GM19023 (cell line): Measurements from ENCODE around the gene TMEM61.
"Not testable (repeated sequence)": the region's sequence is repeated elsewhere in the genome, so short reads cannot be mapped to it uniquely, and the experiment has no call there.

Source experiments
- ATAC-seq: cut with Tn5 transposase; IDR thresholded peaks from one replicate; pipeline ENCODE4 v1.9.1; 2021; ENCODE audit warnings: mild to moderate bottlenecking, moderate library complexity; ENCODE audit not compliant: unreplicated experiment

Gene TMEM61

DNA sequence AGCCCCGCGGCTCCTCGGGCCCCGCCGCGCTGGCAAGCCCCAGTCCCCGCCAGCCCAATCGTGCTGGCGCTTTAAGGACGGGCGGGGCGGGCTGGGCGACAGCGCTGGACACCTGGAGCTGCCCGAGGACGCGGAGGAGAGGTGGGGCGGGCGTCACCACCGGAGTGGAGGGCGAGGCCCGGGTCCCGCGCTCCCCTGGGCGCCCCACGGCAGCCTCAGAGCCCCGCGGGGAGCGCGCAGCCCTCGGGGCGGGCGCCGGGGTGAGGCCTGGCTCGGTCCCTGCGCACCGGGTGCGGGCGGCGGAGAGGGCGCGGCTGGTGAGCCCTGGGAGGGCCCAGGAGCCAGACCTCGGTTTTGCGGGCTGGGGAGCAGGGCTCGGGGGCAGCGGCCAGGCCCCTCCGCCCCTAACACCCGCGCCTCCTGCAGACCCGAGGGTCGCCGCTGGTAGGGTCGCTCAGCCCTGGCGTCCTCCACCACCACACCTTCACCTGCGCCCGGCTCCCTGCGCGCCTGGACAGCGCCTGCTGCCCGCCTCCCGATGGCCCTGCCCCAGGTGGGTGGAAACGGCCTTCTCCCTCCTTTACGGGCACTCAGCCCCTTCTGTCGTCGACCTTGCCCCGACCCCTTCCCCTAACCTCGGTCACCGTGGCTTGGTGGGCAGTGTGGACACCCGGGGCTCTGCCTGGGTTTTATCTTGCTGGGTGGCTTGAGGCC is at the start of gene TMEM61:
Gene TMEM61 (plus strand): TSS at position 101 of the 714 bp plus-strand sequence. CDS start 438 bp downstream, at position 539.
- ATAC-seq: no peak

DNA sequence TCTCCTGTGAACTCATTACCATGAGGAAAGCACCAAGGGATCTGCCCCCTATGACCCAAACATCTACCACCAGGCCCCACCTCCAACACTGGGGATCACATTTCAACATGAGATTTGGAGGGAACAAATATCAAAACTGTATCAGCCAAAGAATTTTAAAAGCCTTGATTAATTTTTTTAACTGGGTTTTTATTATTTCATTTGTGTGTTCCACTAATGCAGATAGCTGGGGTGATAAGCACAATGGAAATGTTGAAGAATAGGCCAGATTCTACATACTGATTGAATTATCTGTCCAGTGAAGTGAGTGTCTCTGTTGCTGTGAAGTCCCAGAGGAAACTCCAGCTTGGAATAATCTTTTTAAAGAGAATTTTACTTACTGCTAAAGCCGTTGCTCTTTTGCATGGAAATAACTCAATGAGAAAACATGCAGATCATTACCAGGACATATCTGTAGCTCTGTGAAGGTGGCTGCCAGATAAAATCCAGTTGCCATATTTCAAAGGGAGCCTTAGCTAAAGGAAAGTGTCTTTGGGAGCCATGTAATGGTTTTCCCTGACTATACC is 49.1 kb upstream of the TMEM61 start:
- ATAC-seq: no peak

DNA sequence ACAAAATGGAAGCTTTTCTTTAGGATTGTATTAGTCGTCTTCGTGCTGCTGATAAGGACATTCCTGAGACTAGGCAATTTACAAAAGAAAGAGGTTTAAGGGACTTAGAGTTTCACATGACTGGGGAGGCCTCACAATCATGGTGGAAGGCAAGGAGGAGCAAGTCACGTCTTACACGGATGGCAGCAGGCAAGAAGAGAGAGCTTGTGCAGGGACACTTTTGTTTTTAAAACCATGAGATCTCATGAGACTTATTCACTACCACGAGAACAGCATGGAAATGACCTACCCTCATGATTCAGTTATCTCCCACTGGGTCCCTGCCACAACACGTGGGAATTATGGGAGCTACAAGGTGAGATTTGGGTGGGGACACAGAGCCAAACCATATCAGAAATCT is 46.3 kb upstream of the TMEM61 start:
- ATAC-seq: not testable (repeated sequence)

DNA sequence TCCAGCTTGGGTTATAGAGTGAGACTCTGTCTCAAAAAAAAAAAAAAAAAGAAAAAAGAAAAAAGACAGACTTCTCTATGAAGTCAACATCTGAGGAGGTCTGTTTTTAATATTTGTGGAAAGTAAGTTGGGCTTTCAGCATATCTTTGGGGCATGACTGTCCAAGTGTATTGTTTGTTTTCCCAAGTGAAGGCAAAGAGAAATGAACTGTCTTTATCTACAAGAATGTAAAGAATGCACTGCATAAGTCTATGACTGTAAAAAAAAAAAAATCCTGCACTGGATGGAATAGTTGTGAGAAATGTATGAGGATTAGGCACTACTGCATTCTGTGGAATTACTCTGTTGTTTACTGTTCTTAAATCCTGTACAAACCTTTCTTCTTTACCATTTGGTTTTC is 45.6 kb upstream of the TMEM61 start:
- ATAC-seq: no peak

DNA sequence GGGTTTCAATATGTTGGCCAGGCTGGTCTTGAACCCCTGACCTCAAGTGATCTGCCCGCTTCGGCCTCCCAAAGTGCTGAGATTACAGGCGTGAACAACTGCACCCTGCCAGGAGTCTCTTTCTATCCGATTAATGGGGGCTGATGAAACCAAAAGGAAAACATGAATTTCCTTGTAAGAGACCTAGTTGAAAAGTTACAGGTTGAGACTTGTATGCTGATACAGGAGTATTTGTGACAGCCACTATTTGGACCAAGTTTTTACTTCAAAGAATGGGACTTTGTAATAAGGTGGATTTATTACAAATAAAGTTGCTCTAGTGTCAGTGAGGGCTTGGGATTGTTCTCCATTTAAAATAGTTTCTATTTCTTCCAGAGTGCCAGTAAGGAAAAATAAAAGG is 43.6 kb upstream of the TMEM61 start:
- no peak for ATAC-seq

- no peak for ATAC-seq
Observed at GRCh38 chr1:54937469-54937868, 43.0 kb upstream of the TMEM61 start.

DNA sequence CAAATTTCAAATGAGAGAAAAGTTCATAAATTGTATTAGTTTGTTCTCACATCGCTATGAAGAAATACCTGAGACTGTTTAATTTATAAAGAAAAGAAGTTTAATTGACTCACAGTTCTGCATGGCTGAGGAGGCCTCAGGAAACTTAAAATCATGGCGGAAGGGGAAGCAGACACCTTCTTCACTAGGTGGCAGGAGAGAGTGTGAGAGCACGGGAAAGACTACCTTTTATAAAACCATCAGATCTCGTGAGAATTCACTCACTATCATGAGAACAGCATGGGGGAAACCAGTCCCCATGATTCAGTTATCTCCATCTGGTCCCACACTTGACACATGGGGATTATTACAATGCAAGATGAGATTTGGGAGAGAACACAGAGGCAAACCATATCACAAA is 41.5 kb upstream of the TMEM61 start:
- not testable (repeated sequence) for ATAC-seq

DNA sequence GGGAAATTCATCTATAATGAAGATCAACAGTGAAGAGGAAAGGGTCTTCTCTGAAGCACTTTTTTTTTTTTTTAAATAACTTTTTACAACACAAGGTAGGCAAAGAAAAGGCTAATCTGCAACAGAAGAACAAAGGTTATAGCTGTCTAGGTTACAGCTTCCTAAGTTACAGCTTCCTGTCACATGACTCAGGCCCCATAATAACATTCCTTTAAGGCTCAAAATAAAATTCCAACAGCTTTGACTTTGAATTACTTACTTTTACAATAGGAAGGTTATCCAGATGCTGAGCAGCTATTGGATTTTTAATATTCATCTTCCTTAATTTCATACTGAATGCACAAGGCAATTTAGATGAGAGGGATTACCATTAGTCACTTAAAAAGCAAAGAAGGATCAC is 40.4 kb upstream of the TMEM61 start:
- ATAC-seq: no peak

- no peak for ATAC-seq
Observed at GRCh38 chr1:54942976-54943375, 37.5 kb upstream of the TMEM61 start.

DNA sequence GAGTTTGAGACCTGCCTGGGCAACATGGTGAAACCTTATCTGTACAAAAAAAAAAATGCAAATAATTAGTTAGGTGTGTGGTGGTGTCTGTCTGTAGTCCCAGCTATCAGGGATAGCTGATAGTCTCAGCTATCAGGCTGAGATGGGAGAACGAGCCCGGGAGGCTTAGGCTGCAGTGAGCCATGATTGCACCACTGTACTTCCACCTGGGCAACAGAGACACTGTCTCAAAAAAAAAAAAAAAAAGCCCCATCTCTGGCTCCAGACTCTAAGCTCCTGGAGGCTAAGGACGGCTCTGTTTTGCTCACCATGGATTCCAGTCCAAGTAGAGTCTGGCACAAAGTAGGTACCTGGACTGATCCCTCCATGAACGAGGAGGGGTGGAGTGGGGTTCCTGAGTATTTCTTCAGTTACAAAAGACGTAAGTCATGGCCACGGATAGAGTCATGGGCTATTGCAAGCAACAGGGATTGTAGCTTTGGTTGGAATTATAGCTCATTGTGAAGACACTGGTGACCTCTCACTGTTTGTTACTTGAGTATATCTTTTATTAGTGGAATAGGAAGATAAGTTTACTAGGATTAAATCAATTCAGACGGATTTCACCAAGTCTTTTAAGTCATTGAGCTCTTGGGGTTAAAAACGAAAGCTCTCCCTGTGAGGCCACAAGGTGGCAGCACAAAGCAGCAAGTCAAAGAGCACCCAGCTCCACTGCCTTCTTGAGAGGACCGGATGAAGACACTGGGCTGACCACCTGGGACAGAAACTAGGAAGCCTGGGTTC is 35.6 kb upstream of the TMEM61 start:
- no peak for ATAC-seq

DNA sequence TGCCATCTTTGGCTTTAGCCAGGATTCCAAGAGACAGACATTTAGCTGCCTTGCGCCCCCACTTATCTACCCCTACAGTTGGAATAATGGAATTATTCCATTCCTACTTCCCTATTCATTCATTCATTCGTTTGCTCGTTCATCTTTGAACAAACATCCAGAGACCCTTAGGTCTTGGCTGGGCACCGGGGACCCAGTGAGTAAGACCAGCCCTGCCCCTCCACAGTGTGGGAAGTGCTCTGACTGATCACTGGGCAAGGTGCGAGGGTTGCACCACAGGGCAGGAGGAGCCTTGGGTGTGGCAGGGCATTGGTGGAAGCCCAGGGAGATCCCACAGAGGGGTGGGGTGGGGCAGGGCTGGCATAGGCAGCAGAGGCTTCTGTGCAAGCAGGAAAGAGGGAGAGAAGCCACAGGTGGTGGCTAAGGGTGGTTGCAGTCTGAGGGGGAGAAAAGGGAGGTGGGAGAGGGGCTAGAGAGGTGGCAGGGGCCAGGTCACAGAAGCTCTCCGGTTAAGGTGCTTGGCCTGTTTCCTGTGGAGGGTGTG is 35.0 kb upstream of the TMEM61 start:
- ATAC-seq: no peak

- ATAC-seq: no peak
Observed at GRCh38 chr1:54947540-54947939, 32.9 kb upstream of the TMEM61 start.

DNA sequence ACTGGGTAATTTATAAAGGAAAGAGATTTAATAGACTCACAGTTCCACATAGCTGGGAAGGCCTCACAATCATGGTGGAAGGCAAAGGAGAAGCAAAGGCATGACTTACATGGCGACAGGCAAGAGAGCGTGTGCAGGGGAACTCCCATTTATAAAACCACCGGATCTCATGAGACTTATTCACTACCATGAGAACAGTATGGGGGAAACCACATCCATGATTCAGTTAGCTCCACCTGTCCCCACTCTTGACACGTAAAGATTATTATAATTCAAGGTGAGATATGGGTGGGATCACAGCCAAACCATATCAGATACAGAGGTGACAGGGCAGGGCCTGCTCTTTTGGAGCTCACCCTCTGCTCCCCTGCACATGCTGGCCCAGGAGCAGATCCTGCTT is 31.4 kb upstream of the TMEM61 start:
- no peak for ATAC-seq

DNA sequence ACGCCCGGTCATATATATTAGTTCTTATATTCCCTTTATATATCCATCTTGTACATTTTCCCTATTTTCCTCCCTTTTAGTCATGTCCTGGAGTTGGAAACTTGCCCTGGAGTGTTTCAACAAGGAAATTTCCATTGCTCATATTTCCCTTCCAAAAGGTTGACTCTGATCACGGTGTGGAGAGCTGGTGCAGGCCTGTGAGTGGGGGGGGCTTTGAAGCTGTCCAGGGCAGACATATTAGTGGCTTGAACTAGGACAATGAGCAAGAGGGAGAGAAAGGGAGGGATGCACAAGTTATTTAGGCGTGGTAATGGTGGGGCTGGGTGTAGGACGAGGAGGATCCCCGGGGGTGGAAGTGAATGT is 30.4 kb upstream of the TMEM61 start:
- ATAC-seq: no peak

- ATAC-seq: no peak
Observed at GRCh38 chr1:54950369-54951163, 29.9 kb upstream of the TMEM61 start.

DNA sequence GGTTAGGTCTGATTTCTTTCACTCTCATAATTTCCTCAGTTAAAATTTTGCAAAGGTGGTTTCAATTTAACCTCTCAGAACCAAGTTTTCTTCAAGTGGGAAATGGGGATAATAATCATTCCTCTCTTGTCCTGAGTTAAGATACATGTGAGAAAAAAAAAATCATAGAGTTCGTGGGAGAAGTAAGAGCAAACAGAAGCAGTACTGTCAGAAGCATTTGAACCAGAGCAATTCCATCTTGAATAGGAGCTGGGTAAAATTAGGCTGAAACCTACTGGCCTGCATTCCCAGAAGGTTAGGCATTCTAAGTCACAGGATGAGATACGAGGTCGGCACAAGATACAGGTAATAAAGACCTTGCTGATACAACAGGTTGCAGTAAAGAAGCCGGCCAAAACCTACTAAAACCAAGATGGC is 28.6 kb upstream of the TMEM61 start:
- no peak for ATAC-seq

DNA sequence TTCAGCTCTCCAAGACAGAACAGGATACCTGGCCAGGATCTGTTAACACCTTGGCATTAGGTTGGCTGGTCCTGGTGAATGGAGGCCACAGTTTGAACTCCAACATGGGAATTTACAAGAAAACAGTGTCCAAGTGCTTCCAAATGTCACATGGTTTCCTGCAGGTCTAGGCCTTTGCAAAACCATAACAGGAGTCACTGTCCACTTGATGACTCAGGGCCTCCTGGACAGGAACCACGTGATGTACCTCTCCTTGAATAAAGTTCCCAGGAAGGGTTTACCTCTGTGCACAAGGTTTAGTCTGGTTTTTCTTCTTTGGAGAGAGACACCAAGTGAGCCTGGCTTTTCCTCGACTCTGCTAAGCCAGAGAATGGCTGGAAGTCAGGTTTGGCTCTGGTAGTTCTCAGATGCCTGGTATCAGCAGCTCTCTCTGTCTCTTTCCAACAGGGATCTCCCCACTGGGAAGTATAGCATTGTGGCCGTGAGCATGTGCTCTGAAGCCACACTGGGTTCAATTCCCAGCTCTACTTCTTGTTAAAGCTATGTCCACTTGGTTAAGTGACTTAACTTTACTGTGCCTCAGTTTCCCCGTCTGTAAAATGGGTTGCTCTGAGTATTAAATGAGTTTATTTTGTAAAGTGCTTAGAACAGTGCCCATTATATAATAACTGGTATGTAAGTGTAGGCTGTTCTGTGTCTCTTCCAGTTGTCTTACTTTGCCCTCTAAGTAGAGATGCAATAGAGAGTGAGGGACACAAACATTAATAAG is 27.3 kb upstream of the TMEM61 start:
- ATAC-seq: no peak

DNA sequence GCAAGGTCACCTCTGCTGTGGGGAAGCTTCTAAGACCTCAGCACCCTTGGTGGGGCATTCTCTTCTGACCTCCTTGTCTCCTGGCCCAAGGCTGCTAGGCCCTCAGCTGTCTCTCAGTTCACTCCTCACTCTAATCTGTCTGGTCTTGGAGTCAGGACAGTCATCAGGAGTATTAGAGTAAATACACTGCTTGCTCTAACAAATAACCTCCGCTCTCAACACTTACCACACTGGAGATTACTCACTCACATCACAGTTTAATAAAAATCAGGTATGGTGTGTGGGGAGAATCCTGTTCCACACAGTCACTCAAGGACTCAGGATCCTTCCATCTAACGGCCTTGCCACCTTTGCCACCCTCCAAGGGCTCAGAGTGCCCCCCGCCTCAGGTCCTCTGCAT is 26.6 kb upstream of the TMEM61 start:
- no peak for ATAC-seq

GRCh38 chr1:54955359-54955758 is 25.1 kb upstream of the TMEM61 start:
- no peak for ATAC-seq

DNA sequence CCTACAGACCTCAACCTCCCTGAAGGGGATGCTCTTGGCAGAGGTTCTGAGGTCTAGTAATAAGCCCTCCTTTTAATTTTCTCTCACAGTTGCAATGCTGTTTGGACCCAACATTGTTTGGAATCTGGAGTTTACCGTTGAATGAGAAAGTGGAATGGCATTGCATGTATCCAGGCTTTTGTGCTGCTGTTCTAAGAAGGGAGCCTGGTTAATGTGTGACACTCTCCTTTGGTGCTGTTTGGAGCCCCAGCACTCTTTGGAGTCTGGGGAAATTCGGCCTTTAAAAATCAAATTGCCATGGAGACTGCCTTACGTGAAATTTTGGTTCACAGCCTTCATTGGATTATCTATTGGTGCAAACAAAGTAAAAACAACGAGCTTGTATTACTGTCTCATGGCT is 23.7 kb upstream of the TMEM61 start:
- ATAC-seq: no peak
